Measurements from ENCODE around the gene GRM1.

- no peak for TF ChIP-seq CTCF (conservative IDR thresholded peaks at IDR 0.05; ENCODE audit: low read depth, low read length)
- no peak for TF ChIP-seq MXI1 (IDR thresholded peaks at IDR 0.05; ENCODE audit: borderline replicate concordance, low read depth, low read length)
- TF ChIP-seq BHLHE40 (IDR thresholded peaks at IDR 0.05; ENCODE audit: low read depth, low read length): no peak
- TF ChIP-seq POLR2A (IDR thresholded peaks at IDR 0.05; ENCODE audit: low read depth, low read length): no peak
- no peak for TF ChIP-seq RFX5 (IDR thresholded peaks at IDR 0.05; ENCODE audit: low read depth, low read length)
- TF ChIP-seq FOS (IDR thresholded peaks at IDR 0.05; ENCODE audit: low read depth, low read length): no peak
- no peak for TF ChIP-seq CEBPB (IDR thresholded peaks at IDR 0.05; ENCODE audit: low read depth, low read length)
These were observed 258.1 kb downstream of the GRM1 start for GRCh38 chr6:146286961-146287360.

Measured in IMR-90 (cell line).